HG03097 (cell line): ENCODE data around the gene NBPF1.
"Not testable (repeated sequence)": the region's sequence is repeated elsewhere in the genome, so short reads cannot be mapped to it uniquely, and the experiment has no call there.

Source experiments
- ATAC-seq: cut with Tn5 transposase; IDR thresholded peaks from one replicate; pipeline ENCODE4 v1.9.1; 2021; ENCODE audit not compliant: unreplicated experiment, low FRiP score

The NBPF1 gene

GRCh38 chr1:16613185-16614147, at the start of gene NBPF1:
Gene NBPF1, minus strand, starts transcription at chr1:16613564.
- peak; percentile 76 for ATAC-seq

- not testable (repeated sequence) for ATAC-seq
Measured at GRCh38 chr1:16658234-16658633, 44.9 kb upstream of the NBPF1 start.

GRCh38 chr1:16656981-16657683, 43.8 kb upstream of the NBPF1 start:
- not testable (repeated sequence) for ATAC-seq

GRCh38 chr1:16656574-16656973, 43.2 kb upstream of the NBPF1 start:
- not testable (repeated sequence) for ATAC-seq

GRCh38 chr1:16651560-16651959, 38.2 kb upstream of the NBPF1 start:
- ATAC-seq: not testable (repeated sequence)

GRCh38 chr1:16649960-16650359, 36.6 kb upstream of the NBPF1 start:
- not testable (repeated sequence) for ATAC-seq

GRCh38 chr1:16649390-16649789, 36.0 kb upstream of the NBPF1 start:
- not testable (repeated sequence) for ATAC-seq

GRCh38 chr1:16648756-16649155, 35.4 kb upstream of the NBPF1 start:
- ATAC-seq: not testable (repeated sequence)

- not testable (repeated sequence) for ATAC-seq
Measured at GRCh38 chr1:16648250-16648649, 34.9 kb upstream of the NBPF1 start.

- ATAC-seq: not testable (repeated sequence)
Measured at GRCh38 chr1:16647179-16648176, 34.1 kb upstream of the NBPF1 start.

GRCh38 chr1:16646716-16647115, 33.4 kb upstream of the NBPF1 start:
- not testable (repeated sequence) for ATAC-seq

GRCh38 chr1:16646061-16646664, 32.8 kb upstream of the NBPF1 start:
- not testable (repeated sequence) for ATAC-seq

GRCh38 chr1:16645271-16646060, 32.1 kb upstream of the NBPF1 start:
- peak; percentile 5 for ATAC-seq

GRCh38 chr1:16644482-16645270, 31.3 kb upstream of the NBPF1 start:
- ATAC-seq: peak; percentile 65

- no peak for ATAC-seq
Measured at GRCh38 chr1:16644193-16644481, 30.8 kb upstream of the NBPF1 start.

- peak; percentile 5 for ATAC-seq
Measured at GRCh38 chr1:16643476-16644192, 30.3 kb upstream of the NBPF1 start.

- ATAC-seq: not testable (repeated sequence)
Measured at GRCh38 chr1:16643001-16643411, 29.6 kb upstream of the NBPF1 start.
